K562 (cell line): Measurements from ENCODE around the gene ZNRF1. TPM values are rescaled to one million over a fixed set of nuclear protein-coding genes. Genes with fewer than 3 reads are reported as not detected.

Source experiments
- ASH1L ChIP-seq: fragments of 450-650 bp; IDR thresholded peaks from 2 replicates; pipeline ENCODE4 v1.6.1; 2018; ENCODE audit warnings: borderline replicate concordance, mild to moderate bottlenecking, low read depth; ENCODE audit not compliant: partially characterized antibody
- BHLHE40 ChIP-seq: IDR thresholded peaks from 2 replicates; pipeline ENCODE4 v1.6.1; 2011; ENCODE audit warnings: low read length, improper control_type of control experiment
- BRCA1 ChIP-seq, 2 experiments: fragments of 450-650 bp in 1 of 2; sonication (generic) in 1 of 2; formaldehyde crosslinking in 1 of 2; IDR thresholded peaks; 2 replicates each; pipeline versions ENCODE4 v1.5.0 to v1.6.1; 2017 to 2020; ENCODE audit warnings: mild to moderate bottlenecking in 1 of 2, missing genetic modification reagents in 1 of 2
- C11orf30 ChIP-seq: fragments of 450-650 bp; IDR thresholded peaks from 2 replicates; pipeline ENCODE4 v1.6.1; 2016; ENCODE audit warnings: low read depth, mild to moderate bottlenecking
- CHAMP1 ChIP-seq: fragments of 450-650 bp; IDR thresholded peaks from 2 replicates; pipeline ENCODE4 v1.6.1; 2016; ENCODE audit warnings: mild to moderate bottlenecking
- ETV6 ChIP-seq, 3 experiments: fragments of 150-350 bp in 1 of 3; sonication (generic) in 1 of 3; formaldehyde crosslinking in 1 of 3; IDR thresholded peaks; 2 replicates each; pipeline versions ENCODE4 v1.6.1 to v1.8.0; 2014 to 2022; ENCODE audit warnings: borderline replicate concordance in 2 of 3, low read depth in 2 of 3, antibody characterized with exemption in 1 of 3, low read length in 1 of 3, mild to moderate bottlenecking in 1 of 3, missing genetic modification reagents in 1 of 3
- FOXJ3 ChIP-seq: sonication (generic); formaldehyde crosslinking; IDR thresholded peaks from 2 replicates; pipeline ENCODE4 v1.4.0; 2020; ENCODE audit warnings: mild to moderate bottlenecking, missing genetic modification reagents
- HCFC1 ChIP-seq: IDR thresholded peaks from 2 replicates; pipeline ENCODE4 v1.6.1; 2012; ENCODE audit warnings: low read depth, low read length, improper control_type of control experiment
- HDAC1 ChIP-seq, 2 experiments: fragments of 450-650 bp; IDR thresholded peaks; 2 replicates each; pipeline ENCODE4 v1.6.1; 2016 to 2017; ENCODE audit warnings: inconsistent platforms in 1 of 2, mild to moderate bottlenecking in 1 of 2, moderate library complexity in 1 of 2
- HINFP ChIP-seq: fragments of 450-650 bp; conservative IDR thresholded peaks from 2 replicates; pipeline ENCODE4 v1.6.1; 2016; ENCODE audit warnings: missing genetic modification characterization, low read depth, mild to moderate bottlenecking, control low read depth, missing compliant biosample characterization
- LARP7 ChIP-seq: fragments of 450-650 bp; IDR thresholded peaks from 2 replicates; pipeline ENCODE4 v1.6.1; 2016
- LCOR ChIP-seq: sonication (generic); formaldehyde crosslinking; IDR thresholded peaks from 2 replicates; pipeline ENCODE4 v1.8.0; 2022; ENCODE audit warnings: mild to moderate bottlenecking, missing genetic modification reagents
- MTF1 ChIP-seq: fragments of 250-450 bp; sonication (Bioruptor Pico); IDR thresholded peaks from 2 replicates; pipeline ENCODE4 v1.9.0; 2021; ENCODE audit warnings: moderate library complexity, mild to moderate bottlenecking, inconsistent platforms, borderline replicate concordance
- PRMT5 ChIP-seq: sonication (generic); formaldehyde crosslinking; IDR thresholded peaks from 2 replicates; pipeline ENCODE4 v1.5.0; 2020; ENCODE audit warnings: missing genetic modification reagents
- SP1 ChIP-seq: sonication (generic); formaldehyde crosslinking; IDR thresholded peaks from 2 replicates; pipeline ENCODE4 v1.8.1; 2022; ENCODE audit warnings: mild to moderate bottlenecking, missing genetic modification reagents
- TCFL5 ChIP-seq: fragments of 250-450 bp; sonication (Bioruptor Pico); conservative IDR thresholded peaks from 2 replicates; pipeline ENCODE4 v1.6.1; 2021; ENCODE audit warnings: mild to moderate bottlenecking, moderate library complexity, matching md5 sums
- THRB ChIP-seq: fragments of 450-650 bp; formaldehyde crosslinking; conservative IDR thresholded peaks from 2 replicates; pipeline ENCODE4 v1.4.0; 2022; ENCODE audit warnings: mild to moderate bottlenecking, missing genetic modification characterization
- ZC3H4 ChIP-seq: sonication (generic); formaldehyde crosslinking; IDR thresholded peaks from 2 replicates; pipeline ENCODE4 v1.9.0; 2021; ENCODE audit warnings: missing genetic modification reagents, borderline replicate concordance
- ZNF197 ChIP-seq: fragments of 200-800 bp; sonication (Bioruptor generic); IDR thresholded peaks from 2 replicates; pipeline ENCODE4 v1.6.1; 2016; ENCODE audit warnings: low read depth, missing genetic modification characterization, missing compliant biosample characterization
- ZNF347 ChIP-seq: fragments of 450-650 bp; formaldehyde crosslinking; IDR thresholded peaks from 2 replicates; pipeline ENCODE4 v1.4.0; 2020; ENCODE audit warnings: low read depth, mild to moderate bottlenecking, moderate library complexity
- ZNF740 ChIP-seq, 3 experiments: fragments of 200-800 bp in 1 of 3; sonication (Bioruptor generic) in 1 of 3; sonication (generic) in 1 of 3; formaldehyde crosslinking in 1 of 3; IDR thresholded peaks; 2 replicates each; pipeline versions ENCODE4 v1.6.1 to v1.8.0; 2016 to 2022; ENCODE audit warnings: mild to moderate bottlenecking in 2 of 3, missing compliant biosample characterization in 2 of 3, missing genetic modification characterization in 2 of 3, missing genetic modification reagents in 1 of 3
- polyA plus RNA-seq, 8 experiments: library from polyadenylated mRNA; depleted of rRNA in 4 of 8; stranded (reverse) in 5 of 8; unstranded in 3 of 8; fragments of >200 nt; fragmentation: Nextera tagmentation in 2 of 8; fragmentation: Illumina TruSeq in 1 of 8; extraction: Ambion mirVana in 2 of 8; extraction: Trizol in 1 of 8; gene quantifications; 2 replicates each; pipeline versions ENCODE4 v1.2.1 to v1.2.3, GENCODE V29; 2011 to 2014; ENCODE audit warnings: inconsistent platforms in 1 of 8, missing spikeins in 1 of 8
- total RNA-seq, 7 experiments: library from RNA; depleted of rRNA in 6 of 7; stranded (reverse); fragments of >200 nt in 6 of 7; fragmentation: Illumina TruSeq in 2 of 7; extraction: Trizol in 2 of 7; gene quantifications; 2 replicates each; pipeline versions ENCODE4 v1.2.1 to v1.2.3, GENCODE V29; 2011 to 2021; ENCODE audit warnings: low replicate concordance in 1 of 7

ZNRF1 gene
- total and polyA plus RNA-seq, 9 of the 15 experiments (the other 6 are each of a cell fraction or from before 2014, with no cell fraction given) = 9.5 to 37.7 (median 20.0) TPM

DNA sequence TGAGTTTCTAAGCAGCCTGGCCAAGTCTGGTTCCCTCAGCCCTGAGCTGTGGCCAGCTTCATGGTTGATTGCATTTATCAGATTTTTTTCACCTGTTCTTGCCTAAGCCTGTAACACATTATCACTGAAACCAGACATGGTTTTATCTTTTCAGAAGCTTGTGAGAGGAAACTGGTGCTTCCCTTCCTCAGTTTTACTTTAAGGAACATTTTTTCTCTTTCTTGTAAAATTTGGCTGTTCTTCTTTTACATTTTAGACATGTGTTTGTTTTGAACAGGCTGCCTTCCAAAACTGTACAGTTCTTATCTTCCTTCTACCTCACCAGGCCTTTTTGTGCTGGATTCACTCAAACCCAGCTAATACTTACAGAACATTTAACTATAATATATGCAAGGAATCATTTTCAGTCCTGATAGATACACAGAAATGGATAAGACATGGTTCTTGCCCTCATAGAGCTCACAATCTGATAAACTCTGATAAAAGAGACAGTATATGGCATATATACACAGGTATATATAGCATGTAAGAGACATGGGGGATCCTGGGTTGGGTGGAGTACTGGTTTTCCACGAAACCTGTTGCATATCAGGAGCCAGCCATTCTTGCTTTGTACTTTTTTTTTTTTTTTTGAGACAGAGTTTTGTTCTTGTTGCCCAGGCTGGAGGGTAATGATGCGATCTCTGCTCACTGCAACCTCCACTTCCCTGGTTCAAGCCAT lies 44.5 kb downstream of the ZNRF1 start (continued):
- TF ChIP-seq ETV6 (IDR thresholded peaks at IDR 0.05; ENCODE audit: borderline replicate concordance in 1 of 2, low read depth in 2 of 2, low read length in 1 of 2) (no peak), ETV6 (CRISPR knock-in tag; IDR thresholded peaks at IDR 0.05; ENCODE audit: borderline replicate concordance) (no peak), BHLHE40 (peak; percentile 45; the same call in 1 of the 2 replicates), TCFL5 (CRISPR knock-in tag) (0 out of 2 replicates have a peak, but pooled peaks have one; percentile 22), SP1 (CRISPR knock-in tag) (no peak), ZNF347 (no peak), ZNF740 (CRISPR knock-in tag; IDR thresholded peaks at IDR 0.05) (no peak), ZNF740 (tag; IDR thresholded peaks at IDR 0.05) (no peak), ZNF197 (CRISPR knock-in tag) (no peak), C11orf30 (no peak), LARP7 (no peak), MTF1 (no peak), FOXJ3 (CRISPR knock-in tag) (no peak), PRMT5 (CRISPR knock-in tag) (no peak), ASH1L (no peak), THRB (CRISPR knock-in tag) (no peak), HINFP (tag) (no peak), HCFC1 (no peak), CHAMP1 (peak; percentile 89), BRCA1 (IDR thresholded peaks at IDR 0.05) (no peak), BRCA1 (CRISPR knock-in tag; IDR thresholded peaks at IDR 0.05) (no peak), ZC3H4 (no peak), HDAC1 (IDR thresholded peaks at IDR 0.05) (peak in 1 of 2 experiments; percentile 79; a peak in 3 of 4 replicates), LCOR (CRISPR knock-in tag) (no peak)
